ENCODE data around the gene RIN3. TPM values are rescaled to one million over a fixed set of nuclear protein-coding genes. Genes with fewer than 3 reads are reported as not detected.

Gene RIN3
- total and polyA plus RNA-seq, 10 of the 15 experiments (the other 5 are each of a cell fraction or from before 2014, with no cell fraction given) = 0.91 to 23.3 (median 6.3) TPM

DNA sequence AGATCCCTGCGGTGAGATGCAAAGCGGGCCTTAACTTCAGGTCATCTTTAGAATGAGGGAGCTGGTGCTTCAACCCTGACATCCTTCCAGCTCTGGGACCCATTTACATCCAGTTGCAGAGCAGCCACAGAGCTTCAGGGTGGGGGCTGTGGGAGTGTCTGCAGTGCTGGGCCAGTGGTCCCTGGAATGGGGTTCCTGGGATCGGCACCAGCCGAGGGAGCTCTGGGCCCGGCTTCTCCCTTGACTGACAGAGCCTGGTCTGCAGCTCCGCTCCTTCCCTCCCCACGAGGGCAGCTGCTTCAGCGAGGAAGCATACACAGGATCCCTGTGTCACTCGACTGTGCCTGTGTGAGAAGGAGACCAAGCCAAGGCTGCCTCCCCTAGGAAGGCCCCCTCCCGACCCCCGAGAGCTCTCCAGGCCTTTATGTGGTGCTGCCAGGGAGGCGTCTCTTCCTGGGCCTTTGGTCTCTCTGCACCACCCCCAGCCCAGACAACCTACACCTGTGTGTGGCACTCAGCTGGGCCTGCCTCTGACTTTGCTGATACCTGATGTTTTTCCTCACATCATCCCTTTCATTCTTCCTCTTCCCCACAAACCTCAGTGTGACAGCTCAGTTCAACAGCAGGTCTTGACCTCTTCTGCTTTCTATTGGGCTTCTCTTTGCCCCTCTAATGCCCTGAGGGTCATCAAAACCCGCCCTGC, 48.1 kb upstream of the RIN3 start (continued):
- TF ChIP-seq, protein P1, sequence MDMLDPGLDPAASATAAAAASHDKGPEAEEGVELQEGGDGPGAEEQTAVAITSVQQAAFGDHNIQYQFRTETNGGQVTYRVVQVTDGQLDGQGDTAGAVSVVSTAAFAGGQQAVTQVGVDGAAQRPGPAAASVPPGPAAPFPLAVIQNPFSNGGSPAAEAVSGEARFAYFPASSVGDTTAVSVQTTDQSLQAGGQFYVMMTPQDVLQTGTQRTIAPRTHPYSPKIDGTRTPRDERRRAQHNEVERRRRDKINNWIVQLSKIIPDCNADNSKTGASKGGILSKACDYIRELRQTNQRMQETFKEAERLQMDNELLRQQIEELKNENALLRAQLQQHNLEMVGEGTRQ (IDR thresholded peaks at IDR 0.05; ENCODE audit: borderline replicate concordance, low read depth, low read length) = no peak
- no peak for TF ChIP-seq ZNF274 (IDR thresholded peaks at IDR 0.05; ENCODE audit: insufficient read depth, insufficient read length)

GRCh38 chr14:92466059-92466458, 47.5 kb upstream of the RIN3 start:
- Histone ChIP-seq H3K4me1 (ENCODE audit: control insufficient read depth, insufficient read depth, low read length) (peaks cover 9% of the 10 kb centered on the region), H3K36me3 (ENCODE audit: control insufficient read depth in 2 of 2, insufficient read depth in 2 of 2, low read length in 1 of 2) (no peaks in the 10 kb centered on the region), H2AFZ (ENCODE audit: control insufficient read depth, low read depth, low read length) (no peak overlapping the region), H3K27me3 (replicated peaks in 1 of 2; ENCODE audit: control insufficient read depth in 2 of 2, insufficient read depth in 2 of 2, low read length in 1 of 2) (no peaks in the 10 kb centered on the region), H3K4me2 (ENCODE audit: control insufficient read depth, insufficient read depth) (no peak overlapping the region), H3K79me2 (ENCODE audit: control insufficient read depth, insufficient read depth, low read length) (no peaks in the 10 kb centered on the region), H3K27ac (ENCODE audit: control insufficient read depth, insufficient read depth) (no peak overlapping the region), H3K9ac (ENCODE audit: control insufficient read depth, insufficient read depth, low read length) (no peak overlapping the region), H4K20me1 (ENCODE audit: control insufficient read depth, insufficient read depth) (no peaks in the 10 kb centered on the region), H3K9me3 (replicated peaks; ENCODE audit: control insufficient read depth, insufficient read depth, low read length) (peaks cover 7% of the 10 kb centered on the region; the same call in 2 of the 3 replicates), H3K4me3 (no peak overlapping the region)
- BruUV-seq (replicated peaks) = no TSS peak
- ATAC-seq = no peak
- FAIRE-seq = no peak
- POLR2A ChIA-PET = interaction anchor here (0.5 to 1.0 kb wide), 3 partner anchors 53 to 73 kb away, joined by 3 to 5 read pairs (median 4); no protein-coding TSS in a partner anchor
- SMC1A ChIA-PET (ENCODE audit: uncharacterized antibody, unreplicated experiment) = interaction anchor here (0.6 to 1.8 kb wide), 4 partner anchors 34 to 185 kb away, joined by 3 to 4 read pairs (median 4); no protein-coding TSS in a partner anchor
- intact Hi-C loops (cut with micrococcal nuclease; ENCODE audit: unreplicated experiment) (no loop called here), in situ Hi-C loops (cut with MboI) (no loop called here)
- 67% methylated on average over 3 of the region's 3 CpGs for WGBS (ENCODE audit: insufficient coverage, insufficient replicate concordance, low lambda C conversion rate, missing lambda C conversion rate)
- RAD21 ChIA-PET (ENCODE audit: unreplicated experiment) = interaction anchor here (1.2 to 1.5 kb wide), 2 partner anchors 123 to 187 kb away, joined by 4 to 5 read pairs; no protein-coding TSS in a partner anchor
- CTCF ChIA-PET = interaction anchor here (0.7 to 1.7 kb wide), 5 partner anchors 12 to 372 kb away, joined by 3 read pairs; no protein-coding TSS in a partner anchor
- DNase-seq (ENCODE audit: low read depth, low spot score) = no peak
- TF ChIP-seq NBN (IDR thresholded peaks at IDR 0.05) (no peak), MYC (IDR thresholded peaks at IDR 0.05; ENCODE audit: insufficient read depth, insufficient read length, insufficient replicate concordance, low read length, severe bottlenecking) (no peak), ZNF384 (IDR thresholded peaks at IDR 0.05; ENCODE audit: borderline replicate concordance, low read depth, low read length) (no peak), CTCF (IDR thresholded peaks at IDR 0.05 in 2 of 3, conservative IDR thresholded peaks at IDR 0.05 in 1 of 3; ENCODE audit: control insufficient read depth in 2 of 3, extremely low read depth in 1 of 3, insufficient read depth in 1 of 3, low read depth in 3 of 3, low read length in 3 of 3) (no peak), RELB (IDR thresholded peaks at IDR 0.05; ENCODE audit: low read depth) (no peak), TAF1 (IDR thresholded peaks at IDR 0.05; ENCODE audit: borderline replicate concordance, low read depth, low read length) (no peak), TCF7 (IDR thresholded peaks at IDR 0.05; ENCODE audit: borderline replicate concordance) (no peak), RBBP5 (conservative IDR thresholded peaks at IDR 0.05) (no peak), FOXK2 (IDR thresholded peaks at IDR 0.05) (no peak), RAD21 (IDR thresholded peaks at IDR 0.05; ENCODE audit: insufficient read depth, low read depth, low read length) (no peak), SMAD5 (IDR thresholded peaks at IDR 0.05; ENCODE audit: low read depth) (no peak)
- TF ChIP-seq, protein P2, sequence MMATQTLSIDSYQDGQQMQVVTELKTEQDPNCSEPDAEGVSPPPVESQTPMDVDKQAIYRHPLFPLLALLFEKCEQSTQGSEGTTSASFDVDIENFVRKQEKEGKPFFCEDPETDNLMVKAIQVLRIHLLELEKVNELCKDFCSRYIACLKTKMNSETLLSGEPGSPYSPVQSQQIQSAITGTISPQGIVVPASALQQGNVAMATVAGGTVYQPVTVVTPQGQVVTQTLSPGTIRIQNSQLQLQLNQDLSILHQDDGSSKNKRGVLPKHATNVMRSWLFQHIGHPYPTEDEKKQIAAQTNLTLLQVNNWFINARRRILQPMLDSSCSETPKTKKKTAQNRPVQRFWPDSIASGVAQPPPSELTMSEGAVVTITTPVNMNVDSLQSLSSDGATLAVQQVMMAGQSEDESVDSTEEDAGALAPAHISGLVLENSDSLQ (IDR thresholded peaks at IDR 0.05) = no peak
